HepG2 (cell line): ENCODE data around the gene SH3D19. TPM values are rescaled to one million over a fixed set of nuclear protein-coding genes. Genes with fewer than 3 reads are reported as not detected.
A peak's percentile ranks its signal among the peaks of the same experiment; 100 is the strongest.

Source experiments
- ATAC-seq: fragments of 200-7000 bp; cut with Tn5 transposase; 3 replicates; pipeline ENCODE4 v1.9.1; 2020; ENCODE audit warnings: mild to moderate bottlenecking, moderate library complexity
- BruUV-seq: library from RNA; stranded (reverse); fragments of 400-500 nt; replicated peaks from 2 replicates; lab custom pipeline; 2021; lab: Mats Ljungman, UMichigan
- CTCF ChIA-PET: fragments of 300-600 bp; formaldehyde crosslinking; extraction: SDS; loops from one replicate; lab custom pipeline; 2021; ENCODE audit warnings: low total read pairs, inconsistent platforms, low intra/inter-chr PET ratio; lab: Yijun Ruan, JAX
- POLR2A ChIA-PET: fragments of 350-600 bp; sonication (Branson Sonifier 250); formaldehyde crosslinking; loops from one replicate; lab custom pipeline; 2020; ENCODE audit warnings: antibody characterized with exemption, inconsistent platforms; lab: Yijun Ruan, JAX
- DNase-seq: peaks from one replicate; pipeline ENCODE4 v3.0.0-alpha.2; 2015; ENCODE audit warnings: low spot score
- FAIRE-seq: peaks from 3 replicates; lab custom pipeline; 2011; peaks lifted over from hg19 to GRCh38; lab: Jason Lieb, UNC
- H2AFZ ChIP-seq: one replicate; pipeline ENCODE4 v1.6.1; 2011; ENCODE audit warnings: low read length, inconsistent platforms
- H3K27ac ChIP-seq: fragments of 300-600 bp; 3 replicates; pipeline ENCODE4 v1.8.0; 2011; ENCODE audit warnings: mixed run types, mild to moderate bottlenecking, mixed read lengths, low read length, inconsistent platforms; ENCODE audit not compliant: insufficient read depth; ENCODE audit errors: extremely low read length
- H3K27me3 ChIP-seq, 2 experiments: fragments of 200-600 bp in 1 of 2; 2 replicates in 1 of 2; 3 replicates in 1 of 2; pipeline versions ENCODE4 v1.6.0 to v1.8.0; 2011; ENCODE audit warnings: low read length in 2 of 2, mild to moderate bottlenecking in 2 of 2, moderate library complexity in 2 of 2, inconsistent platforms in 1 of 2; ENCODE audit not compliant: insufficient read depth in 2 of 2, control insufficient read depth in 1 of 2
- H3K36me3 ChIP-seq, 2 experiments: fragments of 200-600 bp in 1 of 2; replicated peaks in 1 of 2; 2 replicates in 1 of 2; 3 replicates in 1 of 2; pipeline versions ENCODE4 v1.5.1 to v1.8.0; 2011; ENCODE audit warnings: low read length in 2 of 2, inconsistent platforms in 1 of 2; ENCODE audit not compliant: insufficient read depth in 2 of 2, control insufficient read depth in 1 of 2
- H3K4me1 ChIP-seq: 2 replicates; pipeline ENCODE4 v1.5.1; 2012; ENCODE audit warnings: low read length, inconsistent platforms; ENCODE audit not compliant: insufficient read depth
- H3K4me2 ChIP-seq: 2 replicates; pipeline ENCODE4 v1.6.0; 2011; ENCODE audit warnings: low read depth, low read length, inconsistent platforms
- H3K4me3 ChIP-seq, 3 experiments: fragments of 200-600 bp in 1 of 3; sonication (generic), shearing (Covaris generic) in 1 of 3; replicated peaks in 1 of 3; 2 replicates each; pipeline ENCODE4 v1.5.1; 2011 to 2016; ENCODE audit warnings: low read length in 3 of 3, inconsistent platforms in 2 of 3, low read depth in 2 of 3, mild to moderate bottlenecking in 2 of 3, control low read depth in 1 of 3, mixed read lengths in 1 of 3; ENCODE audit not compliant: insufficient read depth in 1 of 3
- H3K79me2 ChIP-seq: one replicate; pipeline ENCODE4 v1.6.1; 2011; ENCODE audit warnings: low read length, inconsistent platforms; ENCODE audit not compliant: insufficient read depth
- H3K9ac ChIP-seq: 2 replicates; pipeline ENCODE4 v1.6.0; 2011; ENCODE audit warnings: mild to moderate bottlenecking, low read depth, low read length, inconsistent platforms; ENCODE audit not compliant: insufficient read depth
- H3K9me3 ChIP-seq: 2 replicates; pipeline ENCODE4 v1.5.1; 2012; ENCODE audit warnings: mild to moderate bottlenecking, low read length
- H4K20me1 ChIP-seq: 2 replicates; pipeline ENCODE4 v1.6.0; 2011; ENCODE audit warnings: inconsistent platforms, mild to moderate bottlenecking, low read length, moderate library complexity; ENCODE audit not compliant: insufficient read depth
- ARID5B ChIP-seq: IDR thresholded peaks from 2 replicates; pipeline ENCODE4 v1.4.0; 2020; ENCODE audit warnings: mild to moderate bottlenecking, missing genetic modification reagents
- PHF21A ChIP-seq: sonication (generic); formaldehyde crosslinking; IDR thresholded peaks from 2 replicates; pipeline ENCODE4 v1.5.0; 2020; ENCODE audit warnings: mild to moderate bottlenecking, missing genetic modification reagents
- RERE ChIP-seq: IDR thresholded peaks from 2 replicates; pipeline ENCODE4 v1.6.1; 2016; ENCODE audit warnings: low read depth, missing genetic modification reagents, missing compliant biosample characterization
- ZBTB33 ChIP-seq: sonication (generic); formaldehyde crosslinking; IDR thresholded peaks from 2 replicates; pipeline ENCODE4 v1.4.0; 2020; ENCODE audit warnings: missing genetic modification reagents
- ZNF12 ChIP-seq: sonication (generic); formaldehyde crosslinking; IDR thresholded peaks from 2 replicates; pipeline ENCODE4 v1.5.0; 2020; ENCODE audit warnings: missing genetic modification reagents
- ZNF350 ChIP-seq: sonication (generic); formaldehyde crosslinking; IDR thresholded peaks from 2 replicates; pipeline ENCODE4 v1.4.0; 2020; ENCODE audit warnings: mild to moderate bottlenecking, low read depth, missing genetic modification reagents, borderline replicate concordance
- WGBS: methylation state at CpG from one replicate; pipeline ENCODE4 v1.1.6; 2017; ENCODE audit warnings: low lambda C conversion rate; 5-methylcytosine and 5-hydroxymethylcytosine counted together
- in situ Hi-C: cut with HindIII; loops from 2 replicates; pipeline ENCODE4 v1.10.0; 2017; ENCODE audit warnings: low pct_unique_long_range_greater_than_20kb; ENCODE audit not compliant: extremely low pct_ligation_motif_present
- intact Hi-C: fragments of 100-400 bp; cut with micrococcal nuclease; formaldehyde crosslinking; loops from one replicate; pipeline ENCODE4 v1.10.0; 2022; ENCODE audit not compliant: unreplicated experiment
- polyA plus RNA-seq, 8 experiments: library from polyadenylated mRNA; depleted of rRNA in 3 of 8; stranded (reverse) in 7 of 8; unstranded in 1 of 8; fragments of >200 nt; fragmentation: Illumina TruSeq in 4 of 8; extraction: Trizol in 4 of 8; gene quantifications; 2 replicates each; pipeline versions ENCODE4 v1.2.1 to v1.2.3, GENCODE V29; 2011 to 2016; ENCODE audit warnings: low read depth in 4 of 8, missing spikeins in 1 of 8, mixed read lengths in 1 of 8; ENCODE audit not compliant: insufficient read depth in 1 of 8
- total RNA-seq, 5 experiments: library from RNA; depleted of rRNA; stranded (reverse); fragments of >200 nt; fragmentation: Illumina TruSeq; extraction: Trizol; gene quantifications; 2 replicates each; pipeline ENCODE4 v1.2.3, GENCODE V29; 2016; ENCODE audit warnings: low read depth in 1 of 5

Gene SH3D19
- total and polyA plus RNA-seq, 2 of the 13 experiments (the other 11 are each of a cell fraction or from before 2014, with no cell fraction given), result 31.2 to 38.0 TPM

- TF ChIP-seq ARID5B (CRISPR knock-in tag), result peak; percentile 60; the same call in 1 of the 2 replicates
Observed at GRCh38 chr4:151267822-151268535, 57.4 kb downstream of the SH3D19 start (continued).

GRCh38 chr4:151267104-151267503, 58.3 kb downstream of the SH3D19 start:
- DNase-seq (peak; percentile 76), ATAC-seq (peak; percentile 70), FAIRE-seq (peak; percentile 52)
- peaks cover 67% of the 10 kb centered on the region for H3K79me2 ChIP-seq
- POLR2A ChIA-PET, result interaction anchor here (0.7 to 1.9 kb wide), 2 partner anchors 15 to 58 kb away, joined by 4 to 32 read pairs; partner anchors contain the start of gene SH3D19
- H3K27ac ChIP-seq, result peak overlapping the region; percentile 50
- no peaks in the 10 kb centered on the region for H3K27me3 ChIP-seq
- H3K4me3 ChIP-seq, result no peak overlapping the region
- intact Hi-C loops, result no loop called here
- H3K9me3 ChIP-seq, result no peaks in the 10 kb centered on the region
- H3K36me3 ChIP-seq, result peaks cover 13 to 17% of the 10 kb centered on the region in 2 experiments; a peak in 4 of 5 replicates
- in situ Hi-C loops, result no loop called here
- 15% methylated on average over 4 of the region's 4 CpGs for WGBS
- H3K9ac ChIP-seq, result no peak overlapping the region
- H4K20me1 ChIP-seq, result peaks cover 56% of the 10 kb centered on the region
- peak overlapping the region; percentile 11; the same call in 1 of the 2 replicates for H3K4me2 ChIP-seq
- no peak overlapping the region for H2AFZ ChIP-seq
- CTCF ChIA-PET, result no interaction called here
- H3K4me1 ChIP-seq, result peaks cover 29% of the 10 kb centered on the region
- no TSS peak for BruUV-seq
- TF ChIP-seq RERE (CRISPR knock-in tag) (0 out of 2 replicates have a peak, but pooled peaks have one; percentile 46), ZNF350 (no peak), ZBTB33 (CRISPR knock-in tag) (no peak), PHF21A (CRISPR knock-in tag) (0 out of 2 replicates have a peak, but pooled peaks have one; percentile 27), ZNF12 (CRISPR knock-in tag) (no peak; the same call in 1 of the 2 replicates)
